CD4-positive, CD25-positive, alpha-beta regulatory T cell (primary cell): ENCODE results near the gene TMEM231. TPM values are rescaled to one million over a fixed set of nuclear protein-coding genes. Genes with fewer than 3 reads are reported as not detected.
A peak's percentile ranks its signal among the peaks of the same experiment; 100 is the strongest.
"Not testable (repeated sequence)": the region's sequence is repeated elsewhere in the genome, so short reads cannot be mapped to it uniquely, and the experiment has no call there.

Experiments
- ATAC-seq, 2 donors: fragments of 150-1000 bp; cut with Tn5 transposase; one replicate each; pipeline ENCODE4 v1.10.0; 2021; ENCODE audit warnings: low read depth in 2 of 2, moderate number of reproducible peaks in 2 of 2, moderate library complexity in 1 of 2
- DNase-seq, 3 donors: peaks; one replicate each; pipeline versions ENCODE4 v3.0.0 to v3.0.0-alpha.2; 2012 to 2022; ENCODE audit warnings: mixed read lengths in 1 of 3
- H3K27ac ChIP-seq: one replicate; pipeline ENCODE4 v1.7.0; 2013; ENCODE audit warnings: mild to moderate bottlenecking, low read length; ENCODE audit not compliant: insufficient read depth, poor library complexity, severe bottlenecking
- H3K27me3 ChIP-seq: one replicate; pipeline ENCODE4 v1.7.0; 2013; ENCODE audit warnings: low read length; ENCODE audit not compliant: control insufficient read depth, insufficient read depth
- H3K36me3 ChIP-seq: one replicate; pipeline ENCODE4 v1.7.0; 2013; ENCODE audit warnings: mild to moderate bottlenecking, low read length, moderate library complexity; ENCODE audit not compliant: control insufficient read depth, insufficient read depth
- H3K4me1 ChIP-seq: 2 replicates; pipeline ENCODE4 v1.7.0; 2013; ENCODE audit warnings: mild to moderate bottlenecking, low read length; ENCODE audit not compliant: insufficient read depth, control insufficient read depth, poor library complexity, severe bottlenecking
- H3K4me3 ChIP-seq: one replicate; pipeline ENCODE4 v1.7.0; 2013; ENCODE audit warnings: low read depth, mild to moderate bottlenecking, low read length, moderate library complexity
- H3K9me3 ChIP-seq, 2 experiments: 1 replicate in 1 of 2; 2 replicates in 1 of 2; pipeline ENCODE4 v1.7.0; 2013; ENCODE audit warnings: low read length in 2 of 2, mild to moderate bottlenecking in 1 of 2, moderate library complexity in 1 of 2; ENCODE audit not compliant: control insufficient read depth in 2 of 2
- H3K27ac Mint-ChIP-seq, 3 donors: one replicate each; pipeline ENCODE4 v1.8.0; 2020 to 2022; ENCODE audit warnings: mild to moderate bottlenecking in 3 of 3, mixed read lengths in 3 of 3, moderate library complexity in 2 of 3
- H3K27me3 Mint-ChIP-seq: one replicate; pipeline ENCODE4 v1.8.0; 2022; ENCODE audit warnings: mild to moderate bottlenecking, mixed read lengths
- H3K36me3 Mint-ChIP-seq: one replicate; pipeline ENCODE4 v1.8.0; 2020; ENCODE audit warnings: mixed read lengths
- H3K4me1 Mint-ChIP-seq, 4 donors: one replicate each; pipeline ENCODE4 v1.8.0; 2020 to 2022; ENCODE audit warnings: mixed read lengths in 4 of 4, mild to moderate bottlenecking in 1 of 4
- H3K4me3 Mint-ChIP-seq, 4 donors: one replicate each; pipeline ENCODE4 v1.8.0; 2020 to 2022; ENCODE audit warnings: mild to moderate bottlenecking in 4 of 4, mixed read lengths in 4 of 4, moderate library complexity in 3 of 4
- H3K9me3 Mint-ChIP-seq, 7 donors: one replicate each; pipeline ENCODE4 v1.8.0; 2020 to 2022; ENCODE audit warnings: mixed read lengths in 7 of 7, mild to moderate bottlenecking in 3 of 7, moderate library complexity in 2 of 7
- polyA plus RNA-seq, 4 donors: library from polyadenylated mRNA; unstranded; fragments of 300-500 nt; fragmentation: Illumina TruSeq; gene quantifications; one replicate each; pipeline ENCODE4 v1.2.3, GENCODE V29; 2021
- total RNA-seq: library from RNA; stranded (reverse); gene quantifications from one replicate; pipeline ENCODE4 v1.2.3, GENCODE V29; 2022

Gene TMEM231
- total and polyA plus RNA-seq, 5 donors from 2014 or later = 0.64 to 2.6 (median 0.91) TPM

- Mint-ChIP-seq H3K36me3 (no peaks in the 10 kb centered on the region), H3K4me3 (no peak overlapping the region), H3K27ac (no peak overlapping the region), H3K27me3 (no peaks in the 10 kb centered on the region), H3K4me1 (no peaks in the 10 kb centered on the region), H3K9me3 (no peaks in the 10 kb centered on the region)
- Histone ChIP-seq H3K27me3 (no peaks in the 10 kb centered on the region), H3K36me3 (no peaks in the 10 kb centered on the region), H3K9me3 (no peaks in the 10 kb centered on the region), H3K27ac (no peak overlapping the region), H3K4me1 (no peaks in the 10 kb centered on the region), H3K4me3 (no peak overlapping the region)
- no peak for DNase-seq
- no peak for ATAC-seq
These were observed 28.2 kb downstream of the TMEM231 start for GRCh38 chr16:75527825-75528299.

GRCh38 chr16:75526032-75526790, 29.8 kb downstream of the TMEM231 start:
- Histone ChIP-seq H3K27me3 (no peaks in the 10 kb centered on the region), H3K4me1 (no peaks in the 10 kb centered on the region), H3K36me3 (no peaks in the 10 kb centered on the region), H3K9me3 (no peaks in the 10 kb centered on the region), H3K27ac (no peak overlapping the region), H3K4me3 (no peak overlapping the region)
- H3K4me3 Mint-ChIP-seq = no peak overlapping the region
- no peaks in the 10 kb centered on the region for H3K27me3 Mint-ChIP-seq
- peak overlapping the region in 1 of 3 donors; percentile 66 for H3K27ac Mint-ChIP-seq
- no peaks in the 10 kb centered on the region for H3K4me1 Mint-ChIP-seq
- H3K9me3 Mint-ChIP-seq = no peaks in the 10 kb centered on the region
- H3K36me3 Mint-ChIP-seq = no peaks in the 10 kb centered on the region
- no peak for DNase-seq
- no peak for ATAC-seq

- no peaks in the 10 kb centered on the region for H3K9me3 ChIP-seq
- Mint-ChIP-seq H3K4me1 (peaks cover 6 to 17% (median 7%) of the 10 kb centered on the region in 4 donors), H3K9me3 (no peaks in the 10 kb centered on the region), H3K36me3 (no peaks in the 10 kb centered on the region), H3K4me3 (peak overlapping the region in 1 of 4 donors; percentile 52), H3K27me3 (peaks cover 9% of the 10 kb centered on the region), H3K27ac (no peak overlapping the region)
- no peaks in the 10 kb centered on the region for H3K27me3 ChIP-seq
- H3K36me3 ChIP-seq = no peaks in the 10 kb centered on the region
- H3K4me3 ChIP-seq = no peak overlapping the region
- no peak overlapping the region for H3K27ac ChIP-seq
- no peak for ATAC-seq
- peaks cover 4% of the 10 kb centered on the region for H3K4me1 ChIP-seq
- DNase-seq = no peak
These were observed 36.9 kb downstream of the TMEM231 start for GRCh38 chr16:75519175-75519574.

GRCh38 chr16:75516189-75516966, 39.7 kb downstream of the TMEM231 start:
- DNase-seq = peak; percentile 12 to 34 (median 29)
- H3K27ac Mint-ChIP-seq = peak overlapping the region in 2 of 3 donors; percentile 49 to 95
- H3K9me3 Mint-ChIP-seq, H3K36me3 Mint-ChIP-seq, H3K27me3 Mint-ChIP-seq, H3K27me3 ChIP-seq, H3K9me3 ChIP-seq, H3K4me1 ChIP-seq, H3K36me3 ChIP-seq: not testable (repeated sequence)
- peak overlapping the region; percentile 75 to 88 (median 83) for H3K4me3 Mint-ChIP-seq
- Histone ChIP-seq H3K4me3 (peak overlapping the region; percentile 57), H3K27ac (peak overlapping the region; percentile 74)
- H3K4me1 Mint-ChIP-seq = peaks cover 6 to 17% (median 9%) of the 10 kb centered on the region in 4 donors
- peak; percentile 14 to 16 for ATAC-seq

DNA sequence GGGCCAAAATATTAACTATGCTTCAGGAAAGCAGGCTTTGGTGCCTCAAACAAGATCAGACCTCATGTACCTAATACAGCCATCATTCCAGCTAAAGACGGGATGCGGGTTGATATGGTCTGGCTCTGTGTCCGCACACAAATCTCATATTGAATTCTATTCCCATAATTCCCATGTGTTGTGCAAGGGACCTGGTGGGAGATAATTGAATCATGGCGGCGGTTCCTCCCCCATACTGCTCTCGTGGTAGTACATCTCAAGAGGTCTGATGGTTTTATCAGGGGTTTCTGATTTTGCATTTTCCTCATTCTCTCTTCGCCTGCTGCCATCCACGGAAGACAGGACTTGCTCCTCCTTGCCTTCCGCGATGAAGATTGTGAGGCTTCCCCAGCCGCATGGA, 41.8 kb downstream of the TMEM231 start:
- Histone ChIP-seq H3K4me1 (peaks cover 4% of the 10 kb centered on the region), H3K27ac (no peak overlapping the region), H3K36me3 (no peaks in the 10 kb centered on the region), H3K27me3 (no peaks in the 10 kb centered on the region), H3K9me3 (no peaks in the 10 kb centered on the region), H3K4me3 (no peak overlapping the region)
- Mint-ChIP-seq H3K4me1 (peaks cover 6 to 17% (median 9%) of the 10 kb centered on the region in 4 donors), H3K4me3 (peak overlapping the region in 1 of 4 donors; percentile 79), H3K27ac (peak overlapping the region in 1 of 3 donors; percentile 32), H3K36me3 (no peaks in the 10 kb centered on the region), H3K9me3 (no peaks in the 10 kb centered on the region), H3K27me3 (peaks cover 9% of the 10 kb centered on the region)
- DNase-seq = no peak
- ATAC-seq = no peak

GRCh38 chr16:75506574-75506973, 49.5 kb downstream of the TMEM231 start:
- no peaks in the 10 kb centered on the region for H3K9me3 ChIP-seq
- H3K27ac Mint-ChIP-seq = no peak overlapping the region
- H3K36me3 ChIP-seq = no peaks in the 10 kb centered on the region
- H3K27me3 Mint-ChIP-seq = peaks cover 10% of the 10 kb centered on the region
- H3K36me3 Mint-ChIP-seq = no peaks in the 10 kb centered on the region
- H3K4me3 Mint-ChIP-seq = no peak overlapping the region
- peaks cover 3% of the 10 kb centered on the region for H3K27me3 ChIP-seq
- no peak for ATAC-seq
- H3K9me3 Mint-ChIP-seq = no peaks in the 10 kb centered on the region
- H3K4me3 ChIP-seq = no peak overlapping the region
- no peaks in the 10 kb centered on the region for H3K4me1 Mint-ChIP-seq
- no peak for DNase-seq
- no peaks in the 10 kb centered on the region for H3K4me1 ChIP-seq
- no peak overlapping the region for H3K27ac ChIP-seq

GRCh38 chr16:75506107-75506506, 49.9 kb downstream of the TMEM231 start:
- ATAC-seq = no peak
- H3K4me3 Mint-ChIP-seq = no peak overlapping the region
- H3K27me3 ChIP-seq = peaks cover 3% of the 10 kb centered on the region
- no peak for DNase-seq
- H3K27ac Mint-ChIP-seq = no peak overlapping the region
- no peaks in the 10 kb centered on the region for H3K9me3 Mint-ChIP-seq
- H3K4me3 ChIP-seq = no peak overlapping the region
- H3K4me1 ChIP-seq = no peaks in the 10 kb centered on the region
- no peaks in the 10 kb centered on the region for H3K4me1 Mint-ChIP-seq
- H3K27me3 Mint-ChIP-seq = peaks cover 10% of the 10 kb centered on the region
- no peaks in the 10 kb centered on the region for H3K36me3 Mint-ChIP-seq
- no peaks in the 10 kb centered on the region for H3K9me3 ChIP-seq
- H3K27ac ChIP-seq = no peak overlapping the region
- no peaks in the 10 kb centered on the region for H3K36me3 ChIP-seq
